Endometrium (tissue), 2 donors: ENCODE measurements around the gene MYLK2.

Experiments
- FAIRE-seq: peaks from 2 replicates; lab custom pipeline; 2012; peaks lifted over from hg19 to GRCh38; lab: Jason Lieb, UNC
- donor health status: control.
- donor health status: control.

Gene MYLK2

DNA sequence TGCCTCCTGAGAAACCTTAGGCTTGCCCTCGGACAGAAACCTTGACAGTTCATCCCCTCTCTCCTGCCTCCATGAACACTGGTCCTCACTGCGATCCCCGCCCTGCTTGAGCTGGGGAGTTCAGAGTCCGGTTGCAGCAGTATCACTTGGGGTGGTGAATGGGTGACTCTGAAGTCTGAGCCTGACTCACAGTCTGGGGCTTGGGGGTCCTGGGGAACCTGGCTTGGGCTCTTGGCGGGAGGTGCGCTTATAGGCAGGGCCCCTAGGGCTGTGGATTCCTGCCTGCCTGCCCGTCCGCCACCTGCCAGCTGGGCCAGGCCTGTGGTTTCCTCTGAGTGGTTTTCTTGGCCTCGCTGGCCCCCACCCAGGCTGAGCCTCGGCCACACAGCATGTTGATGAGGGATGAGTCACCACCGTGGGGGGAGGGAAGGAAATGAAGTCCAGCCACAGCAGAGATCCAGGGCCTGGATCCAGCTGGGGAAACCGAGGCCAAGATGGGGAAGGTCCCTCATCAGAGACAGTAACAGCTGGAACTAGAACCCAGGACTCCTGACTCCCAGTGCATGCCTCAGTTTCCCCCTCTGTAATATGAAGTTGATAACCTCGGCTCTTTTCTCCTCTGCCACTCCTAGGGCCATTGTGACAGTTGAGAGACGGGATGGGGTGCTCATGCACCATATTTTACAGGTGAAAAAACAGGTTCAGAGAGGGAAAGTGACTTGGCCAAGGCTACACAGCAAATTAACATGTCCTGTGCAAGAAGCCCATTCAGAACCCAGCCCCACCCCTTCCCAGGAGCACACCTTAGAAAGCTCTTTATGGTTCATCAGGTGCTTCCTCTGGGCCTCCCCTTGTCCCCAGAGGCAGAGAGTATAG is 17.1 kb downstream of the MYLK2 start:
- no peak for FAIRE-seq

DNA sequence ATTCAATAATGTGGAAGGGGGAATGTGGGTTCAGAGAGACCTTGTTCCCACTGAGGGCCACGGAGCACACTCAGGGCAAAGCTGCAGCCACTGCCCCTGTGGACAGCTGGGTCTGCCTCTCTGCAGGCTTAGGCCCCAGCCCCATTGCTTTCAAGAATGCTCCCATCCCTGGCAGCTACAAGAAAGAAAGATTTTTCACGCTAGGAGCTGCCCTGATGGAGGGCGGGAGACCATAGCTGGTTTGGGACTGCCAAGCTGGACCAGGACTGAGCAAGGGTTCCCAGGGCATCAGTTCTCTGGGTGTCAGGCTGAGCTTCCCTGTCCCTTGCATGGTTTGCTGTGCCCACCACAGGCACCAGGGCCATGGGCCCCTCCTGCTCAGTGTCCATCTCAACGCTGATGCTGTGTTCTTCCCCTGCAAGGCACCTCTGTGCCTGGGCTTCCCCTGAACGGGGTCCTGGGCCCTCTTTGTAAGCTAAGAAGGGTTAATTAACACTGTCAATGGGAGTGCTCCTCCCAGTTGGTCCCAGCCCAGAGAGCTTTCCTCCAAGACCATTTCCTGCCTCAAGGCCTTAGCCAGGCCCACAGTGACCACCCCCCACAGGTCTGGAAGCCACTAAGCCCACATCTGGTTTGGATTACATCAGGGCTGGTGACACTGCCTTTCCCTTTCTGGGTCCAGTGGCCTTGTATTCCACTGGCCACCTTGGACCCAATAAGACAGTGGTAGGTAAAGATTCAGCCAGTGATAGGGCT is 17.9 kb downstream of the MYLK2 start:
- FAIRE-seq: no peak

DNA sequence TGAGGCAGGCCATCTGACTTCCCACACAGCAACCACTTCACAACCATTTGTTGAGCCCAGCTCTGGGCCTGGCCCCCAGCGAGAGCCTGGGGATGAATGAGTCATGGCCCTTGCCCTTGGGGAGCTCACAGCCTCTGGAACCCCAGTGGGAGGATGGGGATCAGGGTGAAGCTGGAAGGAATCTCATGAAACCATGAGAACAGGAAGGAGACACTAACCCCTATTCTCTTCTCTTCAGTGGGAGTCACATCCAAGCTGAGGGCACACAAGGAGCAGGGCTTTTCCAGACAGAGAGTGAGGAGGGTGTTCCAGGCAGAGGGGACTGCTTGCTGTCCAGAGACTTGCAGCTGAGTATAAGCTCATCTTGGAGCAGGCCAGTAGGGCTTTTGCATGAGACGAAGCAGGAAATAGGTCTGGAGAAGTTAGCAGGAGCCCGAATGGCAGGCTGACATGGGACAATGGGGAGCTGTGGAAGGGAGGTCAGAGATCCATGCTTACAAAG is 18.8 kb downstream of the MYLK2 start:
- no peak for FAIRE-seq

DNA sequence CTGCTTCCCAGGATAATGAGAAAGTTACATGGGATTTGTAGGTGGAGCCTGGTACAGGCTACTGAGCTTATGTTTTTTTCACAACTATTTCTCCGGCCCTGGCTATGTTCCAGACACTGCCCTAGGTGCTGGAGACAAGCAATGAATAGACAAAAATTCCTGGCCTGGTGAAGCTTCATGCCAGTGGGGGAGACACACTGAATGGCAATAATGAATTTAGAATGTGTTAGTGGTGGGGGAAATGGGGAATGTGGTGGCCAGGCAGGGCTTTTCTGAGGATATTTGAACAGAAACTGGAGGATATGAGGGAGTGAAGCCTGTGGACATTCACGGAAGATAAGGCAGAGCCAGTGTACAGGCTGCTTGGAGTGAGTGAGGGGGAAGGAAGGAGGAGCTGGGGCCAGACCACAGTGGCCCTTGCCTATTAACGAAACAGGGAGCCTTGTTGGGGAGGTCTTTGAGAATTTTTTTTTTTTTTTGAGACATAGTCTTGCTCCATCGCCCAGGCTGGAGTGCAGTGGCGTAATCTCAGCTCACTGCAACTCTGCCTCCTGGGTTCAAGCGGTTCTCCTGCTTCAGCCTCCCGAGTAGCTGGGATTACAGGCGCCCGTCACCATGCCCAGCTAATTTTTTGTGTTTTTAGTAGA is 19.6 kb downstream of the MYLK2 start:
- no peak for FAIRE-seq

DNA sequence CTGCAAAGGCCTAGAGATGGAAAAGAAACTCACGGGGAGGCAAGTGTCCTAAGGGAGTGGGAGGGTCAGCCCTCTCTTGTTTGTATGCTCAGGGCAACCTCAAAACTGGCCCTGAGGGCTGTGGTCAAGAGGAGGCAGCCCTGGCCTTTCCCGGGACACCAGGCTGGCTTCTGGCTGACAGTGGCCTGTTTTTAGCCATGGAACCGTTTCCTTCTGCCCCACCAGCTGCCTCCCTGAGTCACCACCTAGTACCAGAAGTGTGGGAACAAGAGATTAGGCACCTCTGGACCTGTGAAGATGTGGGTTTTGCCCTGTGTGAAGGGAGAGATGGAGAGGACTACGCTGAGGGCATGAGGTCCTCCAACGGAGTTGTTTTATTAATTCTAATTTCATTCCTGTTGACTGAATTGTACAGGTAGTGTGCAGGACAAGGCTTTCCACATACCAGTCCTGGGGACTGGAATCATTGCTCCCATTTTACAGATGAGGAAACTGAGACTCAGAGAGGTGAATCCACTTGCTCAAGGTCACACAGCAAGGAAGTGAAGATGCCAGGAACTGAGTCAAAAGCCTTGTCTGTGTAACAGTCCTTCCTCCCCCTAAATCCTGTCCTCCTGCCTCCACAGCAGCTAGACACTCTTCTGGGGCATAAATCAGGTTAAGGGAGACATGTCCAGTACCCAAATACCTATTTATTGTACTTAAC is 20.8 kb downstream of the MYLK2 start:
- FAIRE-seq: no peak

DNA sequence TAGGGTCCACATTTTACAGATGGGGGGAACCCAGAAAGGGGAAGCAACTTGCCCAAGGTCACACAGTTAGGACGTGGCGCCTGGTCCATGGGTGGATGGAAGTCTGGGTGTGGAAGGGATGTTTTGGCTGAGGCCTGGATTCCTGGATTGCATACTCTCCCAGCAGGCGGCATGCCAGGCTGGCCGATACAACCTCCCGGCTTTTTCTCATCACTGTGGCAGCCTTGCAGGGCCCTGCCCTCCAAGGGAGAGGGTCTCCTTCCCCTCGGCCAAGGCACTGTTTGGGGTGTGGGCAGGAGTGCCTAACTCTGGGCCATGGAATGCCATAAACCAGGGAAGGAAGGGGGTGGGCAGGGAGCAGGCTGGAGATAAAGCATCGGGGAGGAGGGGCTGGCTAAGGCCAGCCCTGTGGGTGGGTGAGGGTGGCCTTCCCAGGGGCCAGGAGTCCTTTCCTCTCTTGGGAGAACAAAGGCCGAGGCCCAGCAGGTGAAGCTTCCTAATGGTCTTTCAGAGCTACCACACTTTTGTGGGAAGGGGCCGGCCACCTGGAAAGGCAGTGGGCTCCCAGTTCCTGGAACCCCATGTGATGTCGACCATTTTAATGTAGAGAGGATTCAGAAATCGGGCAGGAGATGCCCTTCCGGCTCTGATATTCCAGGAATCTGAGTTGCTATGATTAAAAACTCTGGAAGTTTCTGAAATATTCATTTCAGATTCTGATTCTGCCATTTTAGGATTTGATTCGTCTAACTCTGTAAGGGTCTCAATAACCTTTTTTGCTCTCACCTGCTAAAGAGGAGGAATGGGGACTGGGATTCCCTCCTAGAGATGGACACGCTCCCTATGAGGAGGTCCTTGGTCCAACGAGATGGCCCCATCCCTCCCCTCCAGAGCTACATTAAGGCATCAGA is 22.0 kb downstream of the MYLK2 start:
- FAIRE-seq: no peak

DNA sequence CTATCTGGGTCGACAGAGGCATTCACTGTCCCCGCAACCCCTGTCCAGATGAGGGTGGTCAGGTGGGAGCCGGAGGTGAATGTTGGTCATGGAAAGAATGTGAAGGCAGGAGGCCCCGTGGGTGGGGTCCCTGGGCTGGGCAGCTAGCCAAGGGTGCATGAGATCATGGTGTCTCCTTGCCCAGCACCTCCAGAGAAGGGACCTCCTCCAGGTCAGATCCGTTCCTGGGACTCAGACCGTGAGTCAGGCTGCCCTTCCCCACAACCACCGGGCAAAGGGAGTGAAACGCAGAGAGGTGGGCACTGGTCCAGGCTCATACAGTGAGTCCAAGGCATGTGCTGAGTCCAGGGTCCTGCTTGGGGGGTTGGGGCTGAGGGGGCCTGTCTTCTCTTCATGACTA is 22.8 kb downstream of the MYLK2 start:
- no peak for FAIRE-seq

DNA sequence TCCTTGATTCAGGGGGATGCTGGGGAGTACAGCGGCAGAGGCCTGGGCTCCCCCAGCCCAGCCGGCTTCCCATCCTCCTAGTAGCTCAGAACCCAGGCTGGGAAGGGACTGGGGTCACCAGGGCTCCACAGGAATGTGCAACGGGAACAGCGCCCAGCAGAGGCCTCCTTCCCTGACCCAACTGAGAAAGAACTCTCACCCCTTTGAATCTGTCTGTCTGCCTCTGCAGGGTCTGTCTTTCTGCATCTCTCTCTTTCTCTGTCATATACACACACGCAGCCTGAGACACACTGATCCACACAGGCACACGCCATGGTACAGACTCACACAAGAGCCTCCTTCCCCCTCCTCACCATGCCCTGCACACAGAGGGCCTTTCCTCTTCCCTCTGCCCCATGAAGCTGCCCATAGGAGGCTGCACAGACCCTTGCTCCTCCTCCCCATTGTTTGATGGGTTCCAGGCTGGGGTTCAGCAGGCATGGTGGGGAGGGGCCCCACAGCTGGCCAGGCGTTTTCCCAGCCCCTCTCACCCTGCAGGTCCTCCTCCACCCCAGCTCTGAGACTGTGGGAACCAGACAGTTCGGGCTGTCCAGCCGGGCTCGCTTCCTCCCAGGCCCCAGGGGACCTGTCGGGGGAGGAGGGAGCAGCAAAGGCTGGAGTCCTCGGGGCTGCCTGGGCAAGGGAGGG is 23.5 kb downstream of the MYLK2 start:
- FAIRE-seq: no peak

DNA sequence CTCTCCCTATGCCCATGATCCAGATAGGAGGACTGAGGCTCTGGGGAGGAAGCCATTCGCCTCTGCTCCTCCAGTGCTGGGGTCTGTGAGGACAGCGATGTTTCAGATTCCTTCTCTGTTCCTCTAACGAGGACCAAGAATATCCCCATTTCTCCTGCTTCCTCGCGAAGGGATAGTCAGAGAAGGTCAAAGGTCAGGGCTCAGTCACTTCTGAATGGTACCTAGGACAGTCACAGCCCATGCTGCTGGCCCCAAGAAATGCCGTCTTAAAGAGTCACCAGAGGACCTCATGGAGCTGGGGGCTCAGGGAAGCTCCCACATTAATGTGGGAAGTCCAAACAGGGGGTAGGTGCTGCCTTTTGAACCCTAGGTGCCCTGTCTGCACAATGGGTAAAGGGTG is 24.1 kb downstream of the MYLK2 start:
- no peak for FAIRE-seq

DNA sequence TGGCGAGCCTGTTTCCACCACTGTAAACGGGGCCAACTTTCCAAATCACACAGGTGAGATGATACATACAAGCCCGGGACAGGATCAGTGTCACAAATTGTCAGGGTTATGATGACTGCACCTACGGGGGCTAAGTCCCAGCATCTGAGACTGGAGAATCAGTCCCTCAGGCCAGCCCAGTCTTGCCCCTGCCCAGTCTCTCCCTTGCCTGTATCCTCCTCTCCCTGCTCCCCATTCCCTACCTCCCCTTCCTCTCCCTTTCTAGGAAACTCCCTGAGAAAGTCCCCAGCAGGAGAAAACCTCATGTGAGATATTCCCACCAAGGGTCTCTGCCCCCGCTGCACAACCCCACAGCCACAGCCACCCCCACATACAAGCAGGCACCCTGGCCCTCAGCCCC is 24.7 kb downstream of the MYLK2 start:
- no peak for FAIRE-seq

DNA sequence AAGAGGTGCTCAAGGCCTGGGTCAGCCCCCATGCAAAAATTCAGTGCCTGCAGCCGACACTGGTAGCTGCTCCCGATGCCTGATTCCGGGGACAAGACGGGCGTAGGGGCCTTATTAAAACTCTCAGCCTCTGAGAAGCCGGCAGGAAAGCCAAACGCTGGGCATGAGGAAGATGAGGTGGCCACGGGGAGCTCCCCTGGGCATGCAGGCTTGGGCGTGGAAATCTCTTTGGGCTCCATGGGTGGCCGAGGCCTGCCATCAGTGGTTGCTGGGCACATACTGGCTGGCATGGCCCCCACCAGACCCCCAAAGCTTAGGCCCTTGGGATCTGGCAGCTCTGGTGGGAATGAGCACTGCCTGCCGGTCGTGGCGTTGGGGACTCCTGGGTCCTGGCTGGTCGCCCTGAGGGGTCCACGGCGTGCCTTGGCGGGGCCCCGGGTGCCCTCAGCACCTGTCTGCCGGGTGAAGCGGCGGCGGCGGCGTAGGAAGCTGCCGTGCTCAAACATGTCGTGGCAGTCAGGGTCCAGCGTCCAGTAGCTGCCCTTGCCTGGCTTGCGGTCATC is 25.7 kb downstream of the MYLK2 start:
- FAIRE-seq: no peak

DNA sequence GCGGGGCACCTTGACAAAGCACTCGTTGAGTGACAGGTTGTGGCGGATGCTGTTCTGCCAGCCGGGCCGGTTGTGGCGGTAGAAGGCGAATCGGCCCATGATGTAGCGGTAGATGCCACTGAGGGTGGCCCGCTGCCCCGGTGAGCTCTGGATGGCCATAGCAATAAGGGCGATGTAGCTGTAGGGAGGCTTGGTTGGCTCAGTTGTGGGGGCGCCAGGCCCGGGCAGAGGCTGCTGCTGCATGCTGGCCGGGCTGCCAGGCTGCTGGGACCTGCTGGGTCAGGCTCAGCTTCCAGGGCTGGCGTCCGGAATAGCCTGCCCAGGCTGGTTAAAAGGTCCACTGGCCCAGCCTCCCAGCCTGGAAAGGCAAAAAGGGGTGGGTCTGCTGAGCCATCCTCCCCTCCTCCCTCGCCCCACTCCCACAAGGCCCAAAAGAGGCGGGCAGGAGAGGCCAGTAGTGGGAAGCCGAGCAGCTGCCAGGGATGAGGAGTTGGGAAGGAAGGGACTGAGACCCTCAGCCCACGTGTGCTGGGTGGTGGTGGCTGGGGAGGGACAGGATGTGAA is 26.2 kb downstream of the MYLK2 start, which contains the start of gene FOXS1:
Gene FOXS1 (minus strand): TSS at position 305 of the 564 bp plus-strand sequence. CDS start 62 bp downstream, at position 243.
- no peak for FAIRE-seq

DNA sequence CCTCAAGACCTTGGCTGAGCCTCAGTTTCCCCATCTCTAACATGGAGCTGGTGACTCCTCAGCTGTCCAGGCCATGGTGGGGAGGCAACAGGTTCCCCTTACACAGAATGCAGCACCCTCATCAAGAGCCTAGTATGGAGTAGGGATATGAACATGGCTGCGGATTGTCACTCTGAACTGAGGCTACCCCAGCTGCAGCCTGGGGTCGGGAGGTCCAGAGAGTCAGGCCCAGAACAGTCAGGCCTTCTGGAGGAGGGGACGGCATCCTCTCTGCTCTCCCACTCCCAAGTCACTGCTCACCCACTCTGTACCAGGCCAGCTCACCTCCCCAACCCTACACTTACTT is 27.6 kb downstream of the MYLK2 start:
- no peak for FAIRE-seq

DNA sequence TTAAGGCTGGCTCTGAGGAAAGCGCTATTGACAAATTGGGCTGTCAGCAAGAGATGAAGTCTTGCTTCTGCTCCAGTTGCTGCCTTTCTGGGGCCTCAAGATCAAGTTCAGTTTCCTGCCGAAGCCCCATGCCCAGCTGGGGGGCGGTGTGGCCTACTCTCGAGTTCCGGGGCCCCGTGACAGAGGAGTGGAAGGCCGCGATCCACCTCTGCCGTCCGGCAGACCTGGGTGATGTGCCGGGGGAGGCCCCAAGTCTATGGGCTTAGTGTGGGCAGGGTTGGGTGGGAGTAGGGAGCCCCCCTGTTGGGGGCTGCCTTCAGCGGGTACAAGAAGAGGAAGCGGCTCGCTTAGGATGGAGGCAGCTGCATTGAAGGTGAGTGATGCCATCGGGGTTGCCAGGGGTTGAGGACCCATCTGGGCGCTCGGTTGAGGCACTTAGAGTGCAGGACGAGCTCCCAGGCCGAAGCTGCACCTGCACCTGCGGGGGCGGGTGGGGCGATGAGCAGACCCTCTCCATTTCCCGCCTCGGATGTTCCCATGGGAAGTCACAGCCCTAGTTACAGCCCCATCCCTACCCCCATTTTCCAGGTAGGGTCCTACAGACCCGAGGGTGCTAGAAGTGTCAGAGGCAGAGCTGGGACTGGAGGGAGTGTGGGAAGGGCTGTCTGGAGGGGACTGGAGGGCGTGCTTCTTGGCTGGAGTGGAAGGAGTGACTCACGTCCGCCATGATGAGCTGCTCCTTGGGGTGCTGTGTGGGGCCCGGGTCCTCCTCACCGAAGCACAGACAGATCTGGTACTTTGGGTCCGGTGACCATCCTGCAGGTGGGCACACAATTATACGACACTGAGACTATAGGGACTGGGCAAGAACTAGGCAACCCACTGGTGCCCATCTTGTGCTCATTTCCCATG is 29.2 kb downstream of the MYLK2 start:
- FAIRE-seq: no peak

DNA sequence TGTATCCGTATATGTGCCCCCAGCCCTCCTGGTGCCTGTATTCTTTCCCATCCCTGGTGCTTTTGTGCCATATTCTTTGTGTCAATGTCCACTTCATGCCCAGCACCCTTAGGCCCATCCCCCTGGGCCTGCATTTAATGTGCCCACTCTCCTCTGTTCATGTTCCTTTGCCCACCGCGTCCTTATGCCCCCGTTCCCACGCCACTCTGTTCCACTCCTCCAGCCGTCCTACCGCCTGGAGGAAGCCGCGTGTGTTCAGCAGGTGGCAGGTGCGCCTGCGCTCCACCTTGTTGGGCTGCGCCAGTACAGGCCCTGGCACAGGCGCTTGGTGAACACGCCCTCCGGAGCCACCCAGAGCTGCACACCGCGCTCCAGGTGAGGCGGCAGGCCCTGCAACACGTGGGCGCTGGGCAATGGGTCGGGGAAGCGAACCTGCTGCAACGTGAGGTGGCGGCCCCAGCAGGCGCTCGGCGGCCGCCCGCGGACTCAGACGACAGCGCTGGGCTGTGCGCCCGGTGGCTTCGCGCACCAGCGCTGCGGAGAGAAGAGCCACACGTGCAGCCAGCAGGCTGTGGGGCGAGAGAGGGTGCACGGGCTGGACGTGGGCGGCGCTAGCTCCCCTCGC is 30.3 kb downstream of the MYLK2 start:
- no peak for FAIRE-seq

DNA sequence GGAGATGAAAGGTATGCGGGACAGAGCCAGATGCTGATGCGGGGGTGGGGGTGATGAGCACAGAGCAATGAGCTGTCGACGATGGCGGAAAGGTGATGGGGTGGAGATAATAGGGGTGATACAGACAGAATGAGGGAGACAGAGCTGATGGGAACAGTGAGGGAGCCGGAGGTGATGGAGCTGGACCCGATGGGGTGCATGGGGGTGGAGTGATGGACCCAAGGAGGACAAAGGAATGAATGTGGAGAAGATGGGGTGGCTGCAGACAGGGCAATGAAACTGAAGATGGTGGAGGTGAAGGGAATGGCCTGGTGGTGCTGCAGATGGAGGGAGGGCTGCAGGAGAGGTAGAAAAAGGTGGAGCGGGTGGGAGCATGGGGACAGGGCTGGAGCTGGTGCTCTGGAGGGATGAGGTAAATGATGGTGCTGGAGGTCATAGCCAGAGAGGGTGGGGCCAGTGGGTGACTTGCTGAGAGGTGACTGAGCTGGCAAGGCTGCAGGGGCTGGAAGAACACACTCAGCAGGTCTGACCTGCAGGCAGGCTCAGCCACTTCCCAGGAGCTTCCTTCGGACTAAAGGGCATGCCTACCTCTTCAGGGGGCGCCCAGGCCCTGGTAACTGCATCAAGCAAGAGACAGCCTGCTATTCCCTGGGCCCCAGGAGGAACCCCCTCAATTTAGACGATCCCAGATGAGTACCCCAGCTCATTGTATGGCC is 32.2 kb downstream of the MYLK2 start:
- FAIRE-seq: no peak

DNA sequence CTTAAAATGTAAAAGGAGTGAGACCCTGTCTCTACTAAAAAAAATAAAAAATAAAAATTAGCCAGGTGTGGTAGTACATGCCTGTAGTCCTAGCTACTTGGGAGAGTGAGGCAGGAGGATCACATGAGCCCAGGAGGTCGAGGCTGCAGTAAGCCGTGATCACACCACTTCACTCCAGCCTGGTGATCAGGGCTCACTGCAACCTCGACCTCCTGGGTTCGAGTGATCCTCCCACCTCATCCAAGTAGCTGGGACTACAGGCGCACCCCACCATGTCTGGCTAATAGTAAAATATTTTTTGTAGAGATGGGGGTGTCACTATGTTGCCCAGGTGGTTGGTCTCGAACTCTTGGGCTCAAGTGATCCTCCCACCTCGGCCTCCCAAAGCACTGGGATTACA is 34.3 kb downstream of the MYLK2 start:
- FAIRE-seq: no peak

DNA sequence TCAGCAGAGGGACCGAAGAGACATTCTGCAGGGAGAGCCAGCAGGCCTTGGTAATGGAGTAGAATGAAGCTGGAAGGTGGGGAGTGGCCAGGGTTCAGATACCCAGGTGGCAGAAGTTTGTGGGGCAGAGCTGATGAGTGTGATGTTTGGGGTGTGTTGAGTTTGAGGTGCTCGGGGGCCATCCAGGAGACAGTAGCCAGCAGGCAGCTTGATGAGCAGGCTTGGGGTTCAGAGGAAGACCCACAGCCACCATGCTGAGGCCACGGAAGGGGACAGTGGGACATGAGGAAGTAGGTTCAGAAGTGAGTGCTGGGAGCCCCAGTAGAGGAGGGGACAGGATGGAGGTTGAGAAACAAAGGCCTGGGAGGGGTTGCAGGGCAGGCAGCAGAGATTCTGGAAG is 37.4 kb downstream of the MYLK2 start:
- no peak for FAIRE-seq
